HG03442 (cell line): ENCODE measurements around the gene C1QTNF12.
"Not testable (repeated sequence)": the region's sequence is repeated elsewhere in the genome, so short reads cannot be mapped to it uniquely, and the experiment has no call there.

Experiments used
- ATAC-seq: cut with Tn5 transposase; IDR thresholded peaks from one replicate; pipeline ENCODE4 v1.9.1; 2021; ENCODE audit warnings: mild to moderate bottlenecking, moderate library complexity; ENCODE audit not compliant: unreplicated experiment

C1QTNF12 gene

GRCh38 chr1:1200876-1201810 lies 45.4 kb downstream of the C1QTNF12 start:
- peak; percentile 46 for ATAC-seq

- no peak for ATAC-seq
These were observed 46.3 kb downstream of the C1QTNF12 start for GRCh38 chr1:1199961-1200875.

GRCh38 chr1:1199141-1199960 lies 47.2 kb downstream of the C1QTNF12 start:
- no peak for ATAC-seq

GRCh38 chr1:1198423-1199140 lies 47.9 kb downstream of the C1QTNF12 start:
- ATAC-seq = no peak

GRCh38 chr1:1197551-1198422 lies 48.7 kb downstream of the C1QTNF12 start:
- ATAC-seq = no peak

GRCh38 chr1:1197188-1197500 lies 49.4 kb downstream of the C1QTNF12 start:
- no peak for ATAC-seq

- ATAC-seq = no peak
These were observed 49.9 kb downstream of the C1QTNF12 start for GRCh38 chr1:1196431-1197187.

- not testable (repeated sequence) for ATAC-seq
These were observed 50.8 kb downstream of the C1QTNF12 start for GRCh38 chr1:1195726-1196125.

- no peak for ATAC-seq
These were observed 51.8 kb downstream of the C1QTNF12 start for GRCh38 chr1:1194723-1195122.
